ENCODE data around the gene APOM. TPM values are rescaled to one million over a fixed set of nuclear protein-coding genes. Genes with fewer than 3 reads are reported as not detected.
A peak's percentile ranks its signal among the peaks of the same experiment; 100 is the strongest.

The APOM gene
- total and polyA plus RNA-seq, 8 donors, result 0.62 to 5.0 (median 1.2) TPM

DNA sequence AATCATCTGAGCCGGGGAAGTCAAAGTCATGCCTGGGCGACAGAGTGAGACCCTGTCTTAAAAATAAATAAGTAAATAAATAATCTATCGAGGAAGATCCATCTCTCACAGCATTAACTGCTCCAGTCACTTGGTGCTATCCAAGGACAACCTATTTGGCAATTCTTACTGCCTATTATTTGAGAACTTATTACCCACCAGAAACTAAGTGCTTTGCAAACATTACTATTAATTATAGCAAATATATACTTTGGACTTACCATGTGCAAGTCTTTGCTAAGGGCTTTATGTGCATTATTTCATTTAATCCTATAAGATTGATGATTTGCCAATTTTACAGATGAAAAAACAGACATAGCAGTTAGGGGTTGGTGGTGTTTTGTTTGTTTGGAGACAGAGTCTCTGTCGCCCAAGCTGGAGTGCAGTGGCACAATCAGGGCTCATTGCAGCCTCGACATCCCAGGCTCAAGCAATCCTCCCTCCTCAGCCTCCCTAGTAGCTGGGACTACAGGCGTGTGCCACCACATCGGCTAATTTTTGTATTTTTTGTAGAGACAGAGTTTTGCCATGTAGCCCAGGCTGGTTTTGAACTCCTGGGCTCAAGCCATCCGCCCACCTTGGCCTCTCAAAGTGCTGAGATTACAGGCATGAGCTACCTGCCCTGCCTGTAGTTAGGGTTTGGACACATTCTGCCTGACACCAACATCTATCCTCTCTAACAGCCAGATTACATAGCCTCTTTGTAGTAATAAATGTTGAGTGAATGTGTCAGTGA lies 933 bp upstream of the APOM start:
- no peak for FAIRE-seq

DNA sequence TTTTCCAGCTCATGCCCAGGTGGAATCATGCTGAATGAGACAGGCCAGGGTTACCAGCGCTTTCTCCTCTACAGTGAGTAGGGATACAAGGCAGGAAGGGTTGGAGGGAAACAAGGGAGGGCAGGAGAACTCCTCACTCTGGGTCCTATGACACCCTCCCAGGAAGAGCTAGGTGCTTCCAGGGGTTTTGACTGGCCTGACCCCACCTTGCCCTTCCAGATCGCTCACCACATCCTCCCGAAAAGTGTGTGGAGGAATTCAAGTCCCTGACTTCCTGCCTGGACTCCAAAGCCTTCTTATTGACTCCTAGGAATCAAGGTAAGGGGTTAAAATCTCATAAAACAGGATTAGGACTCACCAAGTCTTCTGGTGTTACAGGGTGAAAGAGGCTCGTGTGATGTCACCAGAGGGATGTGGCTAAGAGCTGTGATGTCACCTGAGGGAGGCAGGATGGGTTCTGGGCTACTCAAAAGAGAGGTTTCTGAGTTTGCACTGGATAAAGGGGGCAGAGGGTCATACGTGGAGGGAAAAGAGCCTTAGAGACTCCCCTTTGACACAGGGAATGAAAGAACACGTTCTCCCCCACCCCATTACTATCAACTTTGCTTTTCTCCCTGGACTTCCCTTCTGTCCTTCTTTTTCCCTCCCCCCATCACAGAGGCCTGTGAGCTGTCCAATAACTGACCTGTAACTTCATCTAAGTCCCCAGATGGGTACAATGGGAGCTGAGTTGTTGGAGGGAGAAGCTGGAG lies 1.9 kb downstream of the APOM start:
- H3K27ac ChIP-seq, result no peak overlapping the region
- H3K36me3 ChIP-seq, result no peaks in the 10 kb centered on the region
- intact Hi-C loops (cut with DNase I), result no loop called here
- 76 to 84% methylated on average over 6 of the region's 6 CpGs for WGBS, 2 donors
- no peak overlapping the region for H3K4me3 ChIP-seq
- H3K9me3 ChIP-seq, result no peaks in the 10 kb centered on the region
- no peak for FAIRE-seq
- peaks cover 6 to 22% (median 16%) of the 10 kb centered on the region in 3 donors for H3K4me1 ChIP-seq
- ATAC-seq, result no peak
- H3K27me3 ChIP-seq, result no peaks in the 10 kb centered on the region
- TF ChIP-seq, protein P1, sequence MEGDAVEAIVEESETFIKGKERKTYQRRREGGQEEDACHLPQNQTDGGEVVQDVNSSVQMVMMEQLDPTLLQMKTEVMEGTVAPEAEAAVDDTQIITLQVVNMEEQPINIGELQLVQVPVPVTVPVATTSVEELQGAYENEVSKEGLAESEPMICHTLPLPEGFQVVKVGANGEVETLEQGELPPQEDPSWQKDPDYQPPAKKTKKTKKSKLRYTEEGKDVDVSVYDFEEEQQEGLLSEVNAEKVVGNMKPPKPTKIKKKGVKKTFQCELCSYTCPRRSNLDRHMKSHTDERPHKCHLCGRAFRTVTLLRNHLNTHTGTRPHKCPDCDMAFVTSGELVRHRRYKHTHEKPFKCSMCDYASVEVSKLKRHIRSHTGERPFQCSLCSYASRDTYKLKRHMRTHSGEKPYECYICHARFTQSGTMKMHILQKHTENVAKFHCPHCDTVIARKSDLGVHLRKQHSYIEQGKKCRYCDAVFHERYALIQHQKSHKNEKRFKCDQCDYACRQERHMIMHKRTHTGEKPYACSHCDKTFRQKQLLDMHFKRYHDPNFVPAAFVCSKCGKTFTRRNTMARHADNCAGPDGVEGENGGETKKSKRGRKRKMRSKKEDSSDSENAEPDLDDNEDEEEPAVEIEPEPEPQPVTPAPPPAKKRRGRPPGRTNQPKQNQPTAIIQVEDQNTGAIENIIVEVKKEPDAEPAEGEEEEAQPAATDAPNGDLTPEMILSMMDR (IDR thresholded peaks at IDR 0.05), result no peak
- no peak for DNase-seq

More for the DNA sequence above, 933 bp upstream of the APOM start:
- ATAC-seq (no peak), DNase-seq (no peak)
- TF ChIP-seq, protein P1 (IDR thresholded peaks at IDR 0.05), result no peak
- Histone ChIP-seq H3K9me3 (no peaks in the 10 kb centered on the region), H3K4me1 (peaks cover 16 to 32% (median 22%) of the 10 kb centered on the region in 3 donors), H3K4me3 (no peak overlapping the region), H3K36me3 (no peaks in the 10 kb centered on the region), H3K27ac (no peak overlapping the region), H3K27me3 (no peaks in the 10 kb centered on the region)
- intact Hi-C loops (cut with DNase I), result no loop called here
- 86 to 89% methylated on average over 8 of the region's 8 CpGs for WGBS, 2 donors

DNA sequence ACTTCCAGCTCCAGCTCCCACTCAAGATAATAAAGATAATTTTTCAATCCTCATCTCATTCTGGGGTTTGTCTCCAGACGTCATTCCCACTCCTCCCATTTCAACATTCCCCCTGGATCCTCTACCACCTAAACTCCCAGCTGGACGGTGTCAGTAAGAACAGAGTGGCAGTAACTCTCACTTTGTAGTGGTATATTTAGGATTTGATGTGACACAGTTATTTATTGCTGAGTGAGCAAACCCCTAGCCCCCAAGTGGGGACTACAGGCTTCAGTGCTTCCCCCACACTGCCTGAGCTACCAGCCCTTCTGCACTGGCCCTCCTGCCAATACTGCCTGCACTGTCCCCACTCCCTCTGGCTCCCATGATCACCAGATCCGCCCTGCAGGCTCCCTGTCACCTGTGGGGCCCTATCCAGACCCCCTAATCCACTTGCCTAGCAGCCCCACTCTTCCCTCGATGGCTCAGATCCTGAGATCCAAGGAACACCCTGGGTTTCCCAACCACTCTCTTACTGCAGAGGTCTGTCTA lies 2.5 kb downstream of the APOM start:
- DNase-seq (no peak), FAIRE-seq (no peak), ATAC-seq (no peak)
- 72 to 79% methylated on average over 4 of the region's 4 CpGs for WGBS, 2 donors
- TF ChIP-seq, protein P1 (IDR thresholded peaks at IDR 0.05), result no peak
- Histone ChIP-seq H3K9me3 (no peaks in the 10 kb centered on the region), H3K27me3 (no peaks in the 10 kb centered on the region), H3K36me3 (no peaks in the 10 kb centered on the region), H3K27ac (no peak overlapping the region), H3K4me3 (peak overlapping the region in 1 of 4 donors; percentile 66), H3K4me1 (peaks cover 10 to 24% (median 17%) of the 10 kb centered on the region in 3 donors)
- intact Hi-C loops (cut with DNase I), result no loop called here

DNA sequence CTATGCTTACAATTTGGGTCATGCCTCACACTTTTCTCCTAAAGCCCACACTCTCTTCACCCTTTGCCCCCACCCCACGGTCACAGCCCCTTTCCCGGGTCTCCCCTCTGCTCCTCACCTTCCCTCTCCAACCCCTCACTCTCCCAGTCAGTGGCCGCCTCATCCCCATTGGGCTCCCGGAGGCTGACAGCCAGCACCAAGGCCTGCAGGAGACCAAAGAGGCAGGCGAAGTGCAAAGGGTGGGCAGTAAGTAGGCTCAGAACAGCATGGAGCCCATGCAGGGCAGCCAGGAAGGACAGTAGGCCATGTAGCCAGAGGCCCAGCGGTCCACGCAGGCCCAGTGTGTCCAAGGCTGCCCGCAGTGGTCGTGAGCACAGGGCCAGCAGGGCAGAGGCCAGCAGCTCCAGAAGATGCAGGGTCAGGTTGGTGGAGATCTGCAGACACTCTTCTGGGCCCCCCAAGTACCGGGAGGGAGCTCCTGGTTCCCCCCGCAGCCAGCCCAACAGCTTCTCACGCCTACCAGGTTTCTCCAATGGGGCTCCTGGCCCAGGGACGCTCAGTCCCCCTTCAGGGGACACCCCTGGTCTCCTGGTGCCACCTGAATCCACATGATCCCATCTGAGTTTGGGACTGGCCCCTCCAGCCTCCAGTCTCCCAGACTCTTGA lies 3.4 kb downstream of the APOM start:
- no peak for FAIRE-seq
- no peaks in the 10 kb centered on the region for H3K9me3 ChIP-seq
- peaks cover 19 to 27% (median 26%) of the 10 kb centered on the region in 3 donors for H3K4me1 ChIP-seq
- intact Hi-C loops (cut with DNase I), result no loop called here
- H3K27me3 ChIP-seq, result no peaks in the 10 kb centered on the region
- 73 to 75% methylated on average over 13 of the region's 13 CpGs for WGBS, 2 donors
- no peak for ATAC-seq
- DNase-seq, result no peak
- TF ChIP-seq, protein P1 (IDR thresholded peaks at IDR 0.05), result no peak
- no peaks in the 10 kb centered on the region for H3K36me3 ChIP-seq
- no peak overlapping the region for H3K27ac ChIP-seq
- peak overlapping the region in 3 of 4 donors; percentile 50 to 66 (median 63) for H3K4me3 ChIP-seq

Measured in pancreas (tissue), 10 donors.